GM13976 (cell line): ENCODE results near the gene IL21R.
"Not testable (repeated sequence)": the region's sequence is repeated elsewhere in the genome, so short reads cannot be mapped to it uniquely, and the experiment has no call there.

Experiments used
- DNase-seq: peaks from one replicate; pipeline ENCODE4 v3.0.0; 2012; ENCODE audit warnings: low spot score
- in situ Hi-C: fragments of 300-500 bp; cut with MboI; formaldehyde crosslinking; loops from one replicate; pipeline ENCODE4 v1.12.0; 2022; ENCODE audit warnings: low sequenced_read_pairs, mixed read lengths, inconsistent platforms; ENCODE audit not compliant: unreplicated experiment
- TF ChIP-seq, protein P1 (sequence below): IDR thresholded peaks from 2 replicates; pipeline ENCODE4 v1.5.1; 2012; ENCODE audit warnings: borderline replicate concordance, mild to moderate bottlenecking; ENCODE audit not compliant: insufficient read depth; ENCODE audit errors: extremely low read depth, missing control alignments, control extremely low read depth

Gene IL21R

DNA sequence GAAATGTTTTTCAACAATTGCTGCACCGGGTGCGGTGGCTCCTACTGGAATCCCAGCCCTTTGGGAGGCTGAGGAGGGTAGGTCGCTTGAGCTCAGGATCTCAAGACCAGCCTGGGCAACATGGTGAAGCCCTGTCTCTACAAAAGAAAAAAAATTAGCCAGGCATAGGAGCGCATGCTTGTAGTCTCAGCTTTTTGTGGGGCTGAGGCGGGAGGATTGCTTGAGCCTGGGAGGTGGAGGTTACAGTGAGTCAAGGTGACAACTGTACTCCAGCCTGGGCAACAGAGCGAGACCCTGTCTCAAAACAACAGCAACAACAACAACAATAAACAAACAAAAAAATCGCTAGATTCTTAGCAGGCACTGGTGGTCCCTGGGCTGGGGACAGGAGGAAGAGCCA, 28.5 kb downstream of the IL21R start:
- DNase-seq, result no peak
- TF ChIP-seq, protein P1, sequence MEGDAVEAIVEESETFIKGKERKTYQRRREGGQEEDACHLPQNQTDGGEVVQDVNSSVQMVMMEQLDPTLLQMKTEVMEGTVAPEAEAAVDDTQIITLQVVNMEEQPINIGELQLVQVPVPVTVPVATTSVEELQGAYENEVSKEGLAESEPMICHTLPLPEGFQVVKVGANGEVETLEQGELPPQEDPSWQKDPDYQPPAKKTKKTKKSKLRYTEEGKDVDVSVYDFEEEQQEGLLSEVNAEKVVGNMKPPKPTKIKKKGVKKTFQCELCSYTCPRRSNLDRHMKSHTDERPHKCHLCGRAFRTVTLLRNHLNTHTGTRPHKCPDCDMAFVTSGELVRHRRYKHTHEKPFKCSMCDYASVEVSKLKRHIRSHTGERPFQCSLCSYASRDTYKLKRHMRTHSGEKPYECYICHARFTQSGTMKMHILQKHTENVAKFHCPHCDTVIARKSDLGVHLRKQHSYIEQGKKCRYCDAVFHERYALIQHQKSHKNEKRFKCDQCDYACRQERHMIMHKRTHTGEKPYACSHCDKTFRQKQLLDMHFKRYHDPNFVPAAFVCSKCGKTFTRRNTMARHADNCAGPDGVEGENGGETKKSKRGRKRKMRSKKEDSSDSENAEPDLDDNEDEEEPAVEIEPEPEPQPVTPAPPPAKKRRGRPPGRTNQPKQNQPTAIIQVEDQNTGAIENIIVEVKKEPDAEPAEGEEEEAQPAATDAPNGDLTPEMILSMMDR, result no peak
- in situ Hi-C loops, result no loop called here

DNA sequence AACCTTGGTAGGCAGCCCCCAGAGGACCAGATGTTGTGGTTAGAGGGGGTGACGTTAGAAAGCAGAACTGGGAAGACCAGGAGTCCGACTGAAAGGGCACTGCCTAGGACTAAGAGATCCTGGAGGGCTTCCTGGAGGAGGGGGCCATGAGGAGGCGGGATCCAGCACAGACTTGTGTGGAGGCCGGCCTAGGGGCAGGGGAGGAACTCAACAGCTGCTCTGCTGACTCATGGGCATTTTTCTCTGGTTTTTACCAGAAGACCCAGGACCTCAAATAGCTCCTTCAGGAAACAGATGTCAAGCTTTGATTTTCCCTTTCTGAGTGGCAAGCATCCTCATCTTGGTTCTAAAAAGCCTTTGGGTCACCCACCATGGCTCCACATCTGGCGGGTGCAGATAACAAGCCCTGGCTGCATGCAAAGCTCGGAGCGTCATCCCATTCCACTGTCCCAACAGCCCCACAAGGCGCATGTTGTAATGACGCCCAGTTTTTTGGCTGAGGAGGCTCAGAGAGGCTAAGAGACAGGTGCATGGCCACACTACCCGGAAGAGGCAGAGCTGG, 29.0 kb downstream of the IL21R start:
- TF ChIP-seq, protein P1, result no peak
- peak; percentile 53 for DNase-seq
- in situ Hi-C loops, result no loop called here

DNA sequence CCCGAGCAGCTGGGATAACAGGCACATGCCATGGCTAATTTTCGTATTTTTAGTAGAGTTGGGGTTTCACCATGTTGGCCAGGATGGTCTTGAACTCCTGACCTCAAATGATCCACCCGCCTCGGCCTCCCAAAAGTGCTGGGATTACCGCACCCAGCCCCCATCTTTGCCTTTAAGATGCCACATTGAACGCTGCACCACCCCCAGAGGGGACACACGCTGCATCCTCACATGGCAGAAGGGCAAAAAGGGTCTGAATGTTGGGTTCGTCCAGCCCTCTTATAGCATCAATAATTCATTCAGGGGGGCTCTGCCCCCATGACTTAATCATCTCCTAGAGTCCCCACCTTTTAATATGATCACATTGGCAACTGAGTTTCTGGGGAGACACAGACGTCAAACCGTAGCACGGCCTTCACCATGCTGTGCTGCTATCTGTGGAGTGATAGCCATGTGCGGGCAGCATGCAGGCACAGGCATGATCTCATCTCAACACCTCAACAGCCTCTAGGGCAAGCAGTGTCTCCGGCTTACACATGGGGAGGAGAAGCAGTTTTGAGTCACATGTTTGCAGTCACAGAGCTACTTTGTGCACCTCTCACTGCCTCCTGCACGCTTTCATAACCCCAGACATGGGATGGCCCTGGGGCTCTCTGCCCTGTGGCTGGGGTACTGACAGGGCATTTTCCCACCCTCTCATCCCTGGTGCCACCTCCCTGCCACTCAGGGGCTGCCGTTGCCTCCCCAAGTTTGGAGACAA, 30.0 kb downstream of the IL21R start:
- in situ Hi-C loops, result no loop called here
- TF ChIP-seq, protein P1, result no peak
- peak; percentile 44 for DNase-seq

DNA sequence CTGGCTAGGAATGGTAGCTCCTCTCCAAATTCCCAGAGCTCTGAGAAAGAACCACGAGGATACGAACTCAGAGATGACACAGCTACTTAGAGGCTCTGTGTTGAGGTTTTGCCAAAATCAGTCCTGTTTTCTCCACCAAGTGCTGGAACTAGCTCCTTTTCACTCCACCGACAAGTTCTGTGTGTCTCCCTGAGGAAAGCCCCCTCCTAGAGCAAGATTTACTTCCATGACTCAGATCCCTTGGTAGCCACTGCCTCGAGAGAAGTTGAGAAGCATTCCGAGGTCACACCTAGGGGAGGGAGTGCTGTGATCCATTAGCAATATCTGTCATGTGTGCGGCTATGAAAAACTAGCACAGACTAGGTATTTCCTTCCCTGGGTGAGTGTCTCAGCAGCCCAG, 30.6 kb downstream of the IL21R start:
- no peak for DNase-seq
- TF ChIP-seq, protein P1, result no peak
- in situ Hi-C loops, result no loop called here

DNA sequence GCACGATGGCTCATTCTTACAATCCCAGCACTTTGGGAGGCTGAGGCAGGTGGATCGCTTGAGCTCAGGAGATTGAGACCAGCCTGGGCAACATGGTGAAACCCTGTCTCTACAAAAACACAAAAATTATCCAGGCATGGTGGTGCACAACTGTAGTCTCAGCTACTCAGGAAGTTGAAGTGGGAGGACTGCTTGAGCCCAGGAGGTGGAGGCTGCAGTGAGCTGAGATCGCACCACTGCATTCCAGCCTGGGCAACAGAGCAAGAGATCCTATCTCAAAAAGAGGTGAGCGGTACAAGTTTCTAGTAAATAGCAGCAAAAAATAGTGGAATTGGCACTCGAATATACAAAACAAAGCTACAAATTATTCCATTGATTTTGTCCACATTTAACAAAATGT, 31.2 kb downstream of the IL21R start:
- DNase-seq, in situ Hi-C loops: not testable (repeated sequence)

DNA sequence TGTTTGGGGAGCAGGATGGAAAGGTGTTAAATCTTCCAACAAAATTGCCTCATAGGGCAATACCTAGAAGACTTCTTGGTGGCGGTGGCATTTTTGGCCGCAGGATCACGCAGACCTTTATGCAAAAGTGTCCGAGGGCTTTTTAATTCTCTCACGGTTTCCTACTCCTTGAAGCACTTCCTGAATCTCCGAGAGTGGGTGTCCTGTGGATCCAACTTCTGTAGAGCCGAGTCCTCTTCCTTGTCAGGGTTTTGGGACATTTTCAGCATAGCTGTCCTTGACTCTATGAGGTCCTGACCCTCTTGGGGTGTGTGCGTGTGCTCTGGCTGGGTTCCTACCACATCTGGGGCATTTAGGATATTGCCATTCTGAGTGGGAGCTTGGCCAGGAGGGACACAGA, 31.7 kb downstream of the IL21R start:
- TF ChIP-seq, protein P1, result no peak
- DNase-seq, result no peak
- in situ Hi-C loops, result no loop called here
